ENCODE data around the gene ZBED1. TPM values are rescaled to one million over a fixed set of nuclear protein-coding genes. Genes with fewer than 3 reads are reported as not detected.

The ZBED1 gene
- total and polyA plus RNA-seq, 2 donors (not counting 3 experiments of a cell fraction or from before 2014, with no cell fraction given), result 24.6 to 46.5 TPM

- Histone ChIP-seq H3K9ac (replicated peaks; ENCODE audit: extremely low read depth, insufficient read depth, low read length) (no peak overlapping the region), H3K27me3 (ENCODE audit: control insufficient read depth in 2 of 2, insufficient read depth in 2 of 2, low read length in 2 of 2) (no peaks in the 10 kb centered on the region), H3K9me1 (replicated peaks; ENCODE audit: control insufficient read depth, extremely low read depth, insufficient read depth, low read length) (no peaks in the 10 kb centered on the region), H4K20me1 (replicated peaks; ENCODE audit: control insufficient read depth, extremely low read depth, insufficient read depth, low read length) (peaks cover 4% of the 10 kb centered on the region), H3K36me3 (ENCODE audit: control insufficient read depth in 2 of 2, extremely low read depth in 1 of 2, insufficient read depth in 2 of 2, low read length in 2 of 2) (peaks cover 3 to 4% of the 10 kb centered on the region in 2 experiments), H3K4me1 (ENCODE audit: control insufficient read depth, extremely low read depth, insufficient read depth, low read length) (peaks cover 13% of the 10 kb centered on the region), H3K79me2 (ENCODE audit: control insufficient read depth, insufficient read depth, low read length) (peaks cover 66% of the 10 kb centered on the region), H3K9me3 (replicated peaks; ENCODE audit: control insufficient read depth, insufficient read depth, low read length) (no peaks in the 10 kb centered on the region), H2AFZ (ENCODE audit: low read depth, low read length) (no peak overlapping the region), H3K4me3 (replicated peaks in 1 of 3; ENCODE audit: insufficient read depth in 1 of 3, low read depth in 1 of 3, low read length in 3 of 3) (no peak overlapping the region), H3K4me2 (ENCODE audit: insufficient read depth, low read length) (no peak overlapping the region), H3K27ac (ENCODE audit: insufficient read depth, low read depth, low read length) (no peak overlapping the region)
- no peak for FAIRE-seq
- dilution Hi-C loops (cut with MboI; ENCODE audit: extremely low pct_ligation_motif_present, low sequenced_read_pairs) (no loop called here), intact Hi-C loops (cut with micrococcal nuclease) (loop anchor here (5.0 kb wide), 1 partner anchor 1043 kb away; the partner anchor contains the start of gene ASMTL)
- TF ChIP-seq MYC (IDR thresholded peaks at IDR 0.05; ENCODE audit: low read depth, low read length) (no peak), JUN (IDR thresholded peaks at IDR 0.05; ENCODE audit: borderline replicate concordance, insufficient read depth, insufficient read length, low read depth) (no peak), POLR2A (IDR thresholded peaks at IDR 0.05; ENCODE audit: low read depth, low read length) (no peak), CTCF (IDR thresholded peaks at IDR 0.05; ENCODE audit: extremely low read depth in 1 of 2, insufficient read depth in 1 of 2, low read depth in 1 of 2, low read length in 2 of 2) (no peak), POLR2AphosphoS5 (IDR thresholded peaks at IDR 0.05; ENCODE audit: insufficient read depth, low read depth, low read length) (no peak), FOS (IDR thresholded peaks at IDR 0.05; ENCODE audit: borderline replicate concordance, insufficient read depth, low read length) (no peak), GATA2 (IDR thresholded peaks at IDR 0.05; ENCODE audit: insufficient read depth, insufficient read length, low read depth, low read length) (no peak), MAX (IDR thresholded peaks at IDR 0.05; ENCODE audit: insufficient read depth, insufficient read length) (no peak), EZH2 (IDR thresholded peaks at IDR 0.05; ENCODE audit: borderline replicate concordance, low read depth, low read length, severe bottlenecking) (no peak)
- ChIA-PET CTCF (no interaction called here), POLR2A (no interaction called here)
- BruUV-seq (replicated peaks), result no TSS peak
- no peak for DNase-seq (ENCODE audit: low read depth, low spot score)
Measured at GRCh38 chrX:2495595-2495994, 5.2 kb downstream of the ZBED1 start.

All from endothelial cell of umbilical vein (primary cell).